PC-9 (cell line): Measurements from ENCODE around the gene PROSER3.

Experiments
- CTCF ChIP-seq: fragments of 200-600 bp; sonication (generic); conservative IDR thresholded peaks from 2 replicates; pipeline ENCODE4 v1.6.1; 2017; ENCODE audit warnings: mixed run types, antibody characterized with exemption, mild to moderate bottlenecking, moderate library complexity
- EZH2 ChIP-seq: fragments of 200-600 bp; sonication (generic); IDR thresholded peaks from 2 replicates; pipeline ENCODE4 v1.8.0; 2017; ENCODE audit warnings: antibody characterized with exemption, low read depth

- TF ChIP-seq CTCF = no peak
- no peak for TF ChIP-seq EZH2
Observed at GRCh38 chr19:35757749-35758608, at the start of gene PROSER3.
